GM18499 (cell line): Measurements from ENCODE around the gene FMC1.
"Not testable (repeated sequence)": the region's sequence is repeated elsewhere in the genome, so short reads cannot be mapped to it uniquely, and the experiment has no call there.

Experiments
- ATAC-seq: cut with Tn5 transposase; IDR thresholded peaks from one replicate; pipeline ENCODE4 v1.9.1; 2021; ENCODE audit warnings: moderate number of reproducible peaks; ENCODE audit not compliant: insufficient read depth, unreplicated experiment

FMC1 gene

GRCh38 chr7:139339698-139340036 is 1.5 kb upstream of the FMC1 start:
- ATAC-seq, result no peak

GRCh38 chr7:139340037-139340807 is 915 bp upstream of the FMC1 start:
- ATAC-seq, result peak; percentile 87

- ATAC-seq, result no peak
These were observed 404 bp upstream of the FMC1 start for GRCh38 chr7:139340808-139341057.

- ATAC-seq, result peak; percentile 21
These were observed 664 bp downstream of the FMC1 start for GRCh38 chr7:139341776-139342226.

GRCh38 chr7:139345042-139345441 is 3.9 kb downstream of the FMC1 start:
- no peak for ATAC-seq

GRCh38 chr7:139351027-139351426 is 9.9 kb downstream of the FMC1 start:
- no peak for ATAC-seq

- no peak for ATAC-seq
These were observed 13.6 kb downstream of the FMC1 start for GRCh38 chr7:139354729-139355128.

GRCh38 chr7:139355320-139355719 is 14.2 kb downstream of the FMC1 start:
- no peak for ATAC-seq

- ATAC-seq, result not testable (repeated sequence)
These were observed 16.8 kb downstream of the FMC1 start for GRCh38 chr7:139357729-139358506.

GRCh38 chr7:139358541-139359365 is 17.6 kb downstream of the FMC1 start:
- ATAC-seq, result peak; percentile 4

GRCh38 chr7:139359366-139360209 is 18.5 kb downstream of the FMC1 start, which contains the start of gene LUC7L2:
TSS of gene LUC7L2 (plus strand) at chr7:139359894. CDS start at chr7:139360262, 368 bp downstream.
- peak; percentile 56 for ATAC-seq

- ATAC-seq, result peak; percentile 43
These were observed 19.2 kb downstream of the FMC1 start for GRCh38 chr7:139360210-139360947.

- ATAC-seq, result no peak
These were observed 19.8 kb downstream of the FMC1 start for GRCh38 chr7:139360948-139361307.

GRCh38 chr7:139361523-139361922 is 20.4 kb downstream of the FMC1 start:
- ATAC-seq, result no peak

GRCh38 chr7:139362302-139362701 is 21.2 kb downstream of the FMC1 start:
- no peak for ATAC-seq

GRCh38 chr7:139362981-139363380 is 21.8 kb downstream of the FMC1 start:
- no peak for ATAC-seq

- ATAC-seq, result no peak
These were observed 24.2 kb downstream of the FMC1 start for GRCh38 chr7:139365336-139365735.

GRCh38 chr7:139366400-139366799 is 25.3 kb downstream of the FMC1 start:
- ATAC-seq, result no peak

- ATAC-seq, result no peak
These were observed 26.5 kb downstream of the FMC1 start for GRCh38 chr7:139367438-139368155.
